Kidney (tissue), 14 donors: Measurements from ENCODE around the gene ARHGEF12. TPM values are rescaled to one million over a fixed set of nuclear protein-coding genes. Genes with fewer than 3 reads are reported as not detected.

ENCODE experiments used
- DNase-seq, 5 donors: peaks; one replicate each; pipeline ENCODE4 v3.0.0-alpha.2; 2013 to 2020
- FAIRE-seq: peaks from 2 replicates; lab custom pipeline; 2012; peaks lifted over from hg19 to GRCh38; lab: Jason Lieb, UNC
- H3K27ac ChIP-seq, 2 donors: one replicate each; pipeline ENCODE4 v1.7.0; 2013; ENCODE audit warnings: low read depth in 2 of 2, low read length in 2 of 2, inconsistent platforms in 1 of 2
- H3K27me3 ChIP-seq: one replicate; pipeline ENCODE4 v1.7.1; 2013; ENCODE audit warnings: low read length, inconsistent platforms; ENCODE audit not compliant: control insufficient read depth, insufficient read depth
- H3K36me3 ChIP-seq, 3 donors: one replicate each; pipeline versions ENCODE4 v1.7.0 to v1.7.1; 2013; ENCODE audit warnings: low read length in 3 of 3, control low read depth in 1 of 3, inconsistent platforms in 1 of 3; ENCODE audit not compliant: insufficient read depth in 3 of 3, control insufficient read depth in 2 of 3
- H3K4me1 ChIP-seq, 3 donors: one replicate each; pipeline versions ENCODE4 v1.7.0 to v1.7.1; 2013; ENCODE audit warnings: low read length in 3 of 3, inconsistent platforms in 1 of 3, low read depth in 1 of 3; ENCODE audit not compliant: control insufficient read depth in 2 of 3, insufficient read depth in 2 of 3
- H3K4me3 ChIP-seq, 3 donors: one replicate each; pipeline versions ENCODE4 v1.7.0 to v1.8.1; 2013; ENCODE audit warnings: low read length in 3 of 3, control low read depth in 1 of 3, inconsistent platforms in 1 of 3
- H3K9ac ChIP-seq, 3 donors: one replicate each; pipeline versions ENCODE4 v1.7.0 to v1.7.1; 2013; ENCODE audit warnings: low read length in 3 of 3, control low read depth in 1 of 3, inconsistent platforms in 1 of 3
- H3K9me3 ChIP-seq, 3 donors: one replicate each; pipeline versions ENCODE4 v1.7.0 to v1.7.1; 2013; ENCODE audit warnings: low read length in 3 of 3, control low read depth in 1 of 3, inconsistent platforms in 1 of 3; ENCODE audit not compliant: control insufficient read depth in 2 of 3, insufficient read depth in 1 of 3
- CTCF ChIP-seq: IDR thresholded peaks from 3 replicates; pipeline ENCODE4 v1.5.1; 2012; ENCODE audit warnings: mild to moderate bottlenecking, moderate library complexity, borderline replicate concordance; ENCODE audit not compliant: insufficient read depth; ENCODE audit errors: extremely low read depth
- intact Hi-C: fragments of 100-400 bp; cut with DNase I; formaldehyde crosslinking; loops from one replicate; pipeline ENCODE4 v1.11.1; 2022
- polyA plus RNA-seq: library from polyadenylated mRNA; stranded (reverse); fragments of 350-450 nt; fragmentation: Illumina TruSeq; extraction: RNeasy Lipid Tissue Mini Kit (QIAGEN cat#74804); gene quantifications from one replicate; pipeline ENCODE4 v1.2.3, GENCODE V29; 2014; ENCODE audit warnings: low read depth, low replicate concordance; ENCODE audit not compliant: insufficient read depth
- total RNA-seq: library from RNA; stranded (reverse); fragmentation: NEBNext Ultra II Directional; extraction: Animal tissue kit (Norgen Biotek cat#: 25700); gene quantifications from one replicate; pipeline ENCODE4 v1.2.1, GENCODE V29; 2021
- donor health status: control.
- donor health status: control.
- donor health status: control.
- donor health status: control.
- donor health status: control.
- donor health status: DM: yes; HTN: yes; CAD: no.
- donor health status: Normal renal cell carcinoma (clear cell type).

ARHGEF12 gene
- total and polyA plus RNA-seq, 2 donors from 2014 or later: 21.1 to 161 TPM

DNA sequence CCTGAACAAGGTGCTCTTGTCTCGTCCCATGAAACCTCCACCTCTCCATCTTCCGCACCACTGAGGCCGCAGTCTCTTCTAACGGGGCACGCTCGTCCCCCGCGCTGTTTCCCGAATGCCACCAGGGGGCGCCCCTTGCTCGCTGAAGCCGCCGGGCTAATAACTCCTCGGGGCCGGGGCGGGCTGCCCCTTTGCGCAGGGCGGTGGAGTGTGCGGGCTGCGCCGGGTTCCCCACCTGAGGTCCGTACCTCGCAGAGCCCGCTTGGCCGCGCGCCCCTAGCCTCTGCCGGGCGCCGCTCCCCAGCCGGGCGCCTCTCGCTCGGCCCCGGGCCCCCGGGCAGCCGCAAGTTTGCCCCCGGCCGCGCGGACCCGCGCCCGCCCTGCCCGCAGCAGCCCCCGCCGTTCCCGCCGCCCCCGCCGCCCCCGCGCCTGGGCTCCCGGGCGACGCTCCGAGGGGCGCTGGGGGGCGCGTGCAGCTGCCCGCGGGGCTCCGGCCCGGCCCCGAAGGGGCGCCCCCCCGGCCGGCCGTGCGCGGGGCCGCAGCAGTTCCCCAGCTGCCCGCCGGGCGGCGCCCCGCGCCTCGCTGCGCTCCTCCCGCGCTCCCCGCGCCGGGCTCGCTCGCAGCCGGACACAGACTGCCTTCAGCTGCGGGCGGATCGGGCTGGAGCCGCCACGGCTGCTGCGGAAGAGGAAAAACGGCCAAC, 175.1 kb downstream of the ARHGEF12 start, which contains the start of gene GRIK4:
Gene GRIK4, plus strand, starts transcription at position 633 of the 704 bp plus-strand sequence. CDS start 148,571 bp downstream, outside the sequence.
- H3K4me1 ChIP-seq: no peaks in the 10 kb centered on the region
- H3K9me3 ChIP-seq: no peaks in the 10 kb centered on the region
- H3K9ac ChIP-seq: no peak within 1 kb of the TSS
- FAIRE-seq (no peak), DNase-seq (peak; percentile 84 to 94 (median 92))
- H3K27me3 ChIP-seq: no peaks in the 10 kb centered on the region
- TF ChIP-seq CTCF: peak; percentile 90
- H3K4me3 ChIP-seq: no peak within 1 kb of the TSS
- no peaks in the 10 kb centered on the region for H3K36me3 ChIP-seq
- intact Hi-C loops: loop anchor here (5.0 kb wide), 1 partner anchor 176 kb away; no protein-coding TSS in a partner anchor
- no peak within 1 kb of the TSS for H3K27ac ChIP-seq

GRCh38 chr11:120511820-120512738, 175.9 kb downstream of the ARHGEF12 start:
- H3K4me1 ChIP-seq: no peaks in the 10 kb centered on the region
- no peak overlapping the region for H3K27ac ChIP-seq
- DNase-seq: peak in 4 of 5 donors; percentile 31 to 79 (median 58)
- no peak overlapping the region for H3K9ac ChIP-seq
- H3K4me3 ChIP-seq: no peak overlapping the region
- no peak for FAIRE-seq
- no peaks in the 10 kb centered on the region for H3K36me3 ChIP-seq
- no peak for TF ChIP-seq CTCF
- intact Hi-C loops: loop anchor here (5.0 kb wide), 1 partner anchor 175 kb away; no protein-coding TSS in a partner anchor
- H3K9me3 ChIP-seq: no peaks in the 10 kb centered on the region
- H3K27me3 ChIP-seq: no peaks in the 10 kb centered on the region

DNA sequence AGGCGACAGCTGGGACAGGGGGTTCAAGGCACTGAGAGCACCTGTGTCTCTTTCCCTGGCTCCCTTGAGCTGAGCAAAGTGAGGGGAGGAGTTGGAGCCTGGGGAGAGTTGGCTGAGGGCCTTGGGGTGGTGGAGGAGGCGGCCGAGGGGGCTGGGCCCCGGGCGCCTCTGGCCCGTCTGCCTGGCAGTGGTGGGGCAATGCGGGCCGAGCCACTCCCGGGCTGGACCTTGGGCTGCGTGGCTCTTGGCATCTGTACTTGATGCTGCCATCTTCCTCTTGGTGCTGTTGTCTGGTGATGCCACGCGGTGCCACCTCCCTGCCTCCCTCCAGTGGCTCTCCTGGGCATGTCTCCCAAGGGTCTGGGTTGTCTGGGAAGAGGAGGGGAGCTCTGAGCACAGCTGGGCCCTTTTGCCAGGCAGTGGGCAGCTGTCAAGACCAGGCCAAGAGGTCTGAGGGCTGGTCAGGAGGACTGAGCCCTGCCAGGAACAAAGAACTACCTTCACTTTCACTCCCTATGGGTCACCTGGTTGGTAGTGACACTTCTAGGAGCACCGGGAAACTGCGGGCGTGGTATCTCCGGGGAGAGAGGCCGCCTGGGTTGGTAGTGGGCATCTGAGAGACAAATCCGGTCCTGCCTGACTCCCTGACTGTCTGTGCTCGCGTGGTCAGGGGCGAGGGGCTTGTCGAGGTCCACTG, 176.7 kb downstream of the ARHGEF12 start:
- Histone ChIP-seq H3K9ac (no peak overlapping the region), H3K27ac (no peak overlapping the region), H3K36me3 (no peaks in the 10 kb centered on the region), H3K27me3 (no peaks in the 10 kb centered on the region), H3K4me1 (peaks cover 0 to 1% (median 0%) of the 10 kb centered on the region in 3 donors), H3K4me3 (no peak overlapping the region), H3K9me3 (no peaks in the 10 kb centered on the region)
- FAIRE-seq (no peak), DNase-seq (peak in 1 of 5 donors; percentile 57)
- TF ChIP-seq CTCF: no peak
- intact Hi-C loops: loop anchor here (5.0 kb wide), 1 partner anchor 174 kb away; no protein-coding TSS in a partner anchor
